ENCODE results near the gene GTF2IRD1. TPM values are rescaled to one million over a fixed set of nuclear protein-coding genes. Genes with fewer than 3 reads are reported as not detected.

GTF2IRD1 gene
- total RNA-seq, 3 donors from 2014 or later, result 1.6 to 2.6 (median 1.9) TPM

DNA sequence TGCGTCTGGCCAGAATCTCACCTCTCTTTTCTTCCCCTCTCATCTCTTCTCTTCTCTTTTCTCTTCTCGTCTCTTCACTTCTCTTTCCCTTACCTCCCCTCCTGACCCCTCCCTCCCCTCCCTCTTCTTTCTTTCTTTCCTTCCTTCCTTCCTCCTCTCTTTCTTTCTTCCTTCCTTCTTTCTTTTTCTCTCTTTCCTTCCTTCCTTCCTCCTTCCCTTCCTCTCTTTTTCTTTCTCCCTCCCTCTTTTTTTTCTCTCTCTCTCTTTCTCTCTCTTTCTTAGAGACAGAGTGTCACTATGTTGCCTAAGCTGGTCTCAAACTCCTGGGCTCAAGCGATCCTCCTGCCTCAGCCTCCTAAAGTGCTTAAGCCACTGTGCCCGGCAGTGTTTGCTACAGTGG, 4.6 kb upstream of the GTF2IRD1 start:
- no peak for DNase-seq
- H3K4me3 Mint-ChIP-seq, result no peak overlapping the region
- no peak for ATAC-seq
- H3K36me3 Mint-ChIP-seq (ENCODE audit: insufficient read depth), result no peaks in the 10 kb centered on the region
- H3K4me1 Mint-ChIP-seq (ENCODE audit: low read depth), result peaks cover 17% of the 10 kb centered on the region
- no peaks in the 10 kb centered on the region for H3K9me3 Mint-ChIP-seq
- H3K27me3 Mint-ChIP-seq (ENCODE audit: low read depth), result no peaks in the 10 kb centered on the region

DNA sequence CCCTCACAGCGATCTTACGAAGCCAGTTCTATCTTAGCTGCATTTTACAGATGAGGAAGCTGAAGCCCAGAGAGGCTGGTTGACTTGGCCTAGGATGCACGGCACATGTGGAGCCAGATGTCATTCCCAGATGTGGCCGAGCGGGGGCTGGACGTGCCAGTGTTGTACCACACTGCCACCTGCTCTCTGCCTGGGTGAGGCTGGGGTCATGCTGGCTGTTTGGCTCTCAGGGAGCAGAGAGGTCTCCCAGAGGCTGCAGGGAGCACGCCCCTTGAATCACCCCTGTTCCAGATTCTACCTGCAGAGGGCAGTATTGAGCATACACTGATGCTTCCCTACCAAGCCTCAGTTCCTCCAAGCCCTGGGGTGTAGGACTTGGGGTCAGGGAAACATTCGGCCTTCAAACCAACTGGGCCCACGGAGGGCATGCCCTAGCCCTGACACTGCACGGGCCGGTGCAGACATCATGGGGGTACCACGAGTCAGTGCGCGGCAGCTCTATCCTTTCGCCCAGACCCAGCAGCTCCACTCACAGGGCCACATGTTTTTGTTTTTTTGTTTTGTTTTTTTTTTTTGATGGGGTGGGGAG, 3.8 kb upstream of the GTF2IRD1 start:
- H3K4me3 Mint-ChIP-seq, result no peak overlapping the region
- no peaks in the 10 kb centered on the region for H3K27me3 Mint-ChIP-seq (ENCODE audit: low read depth)
- ATAC-seq (peak; percentile 10 to 22), DNase-seq (peak; percentile 73)
- peaks cover 17% of the 10 kb centered on the region for H3K4me1 Mint-ChIP-seq (ENCODE audit: low read depth)
- no peaks in the 10 kb centered on the region for H3K36me3 Mint-ChIP-seq (ENCODE audit: insufficient read depth)
- H3K9me3 Mint-ChIP-seq, result no peaks in the 10 kb centered on the region

DNA sequence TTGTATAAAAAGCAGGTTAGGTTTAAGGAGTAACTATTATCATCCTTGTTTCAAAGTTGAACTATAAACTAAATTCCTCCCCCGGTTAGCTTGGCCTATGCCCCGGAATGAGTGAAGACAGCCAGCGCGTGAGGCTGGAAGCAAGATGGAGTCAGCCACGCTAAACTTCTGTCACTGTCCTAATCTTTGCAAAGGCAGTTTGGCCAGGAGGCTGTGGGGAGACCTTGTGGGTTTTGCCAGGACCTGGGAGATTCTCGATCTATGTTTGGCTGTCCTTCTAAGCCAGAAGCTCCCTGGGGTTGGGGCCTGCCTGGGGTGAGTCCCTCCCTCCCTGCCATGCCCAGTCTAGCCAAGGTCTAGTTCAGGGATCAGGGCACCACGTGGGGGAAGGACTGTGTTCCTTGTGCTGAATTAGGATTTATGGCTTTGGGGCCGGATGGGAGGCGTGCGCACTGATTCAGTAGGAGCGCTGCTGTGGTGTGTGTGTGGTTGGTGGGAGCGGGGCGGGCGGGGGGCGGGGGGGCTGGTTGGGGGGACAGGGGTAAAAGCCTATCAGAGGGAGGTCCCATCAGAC, 871 bp upstream of the GTF2IRD1 start:
- ATAC-seq (peak; percentile 1 to 4), DNase-seq (no peak)
- Mint-ChIP-seq H3K27me3 (ENCODE audit: low read depth) (no peaks in the 10 kb centered on the region), H3K36me3 (ENCODE audit: insufficient read depth) (no peaks in the 10 kb centered on the region), H3K4me3 (peak overlapping the region; percentile 77), H3K4me1 (ENCODE audit: low read depth) (peaks cover 17% of the 10 kb centered on the region), H3K9me3 (no peaks in the 10 kb centered on the region)

DNA sequence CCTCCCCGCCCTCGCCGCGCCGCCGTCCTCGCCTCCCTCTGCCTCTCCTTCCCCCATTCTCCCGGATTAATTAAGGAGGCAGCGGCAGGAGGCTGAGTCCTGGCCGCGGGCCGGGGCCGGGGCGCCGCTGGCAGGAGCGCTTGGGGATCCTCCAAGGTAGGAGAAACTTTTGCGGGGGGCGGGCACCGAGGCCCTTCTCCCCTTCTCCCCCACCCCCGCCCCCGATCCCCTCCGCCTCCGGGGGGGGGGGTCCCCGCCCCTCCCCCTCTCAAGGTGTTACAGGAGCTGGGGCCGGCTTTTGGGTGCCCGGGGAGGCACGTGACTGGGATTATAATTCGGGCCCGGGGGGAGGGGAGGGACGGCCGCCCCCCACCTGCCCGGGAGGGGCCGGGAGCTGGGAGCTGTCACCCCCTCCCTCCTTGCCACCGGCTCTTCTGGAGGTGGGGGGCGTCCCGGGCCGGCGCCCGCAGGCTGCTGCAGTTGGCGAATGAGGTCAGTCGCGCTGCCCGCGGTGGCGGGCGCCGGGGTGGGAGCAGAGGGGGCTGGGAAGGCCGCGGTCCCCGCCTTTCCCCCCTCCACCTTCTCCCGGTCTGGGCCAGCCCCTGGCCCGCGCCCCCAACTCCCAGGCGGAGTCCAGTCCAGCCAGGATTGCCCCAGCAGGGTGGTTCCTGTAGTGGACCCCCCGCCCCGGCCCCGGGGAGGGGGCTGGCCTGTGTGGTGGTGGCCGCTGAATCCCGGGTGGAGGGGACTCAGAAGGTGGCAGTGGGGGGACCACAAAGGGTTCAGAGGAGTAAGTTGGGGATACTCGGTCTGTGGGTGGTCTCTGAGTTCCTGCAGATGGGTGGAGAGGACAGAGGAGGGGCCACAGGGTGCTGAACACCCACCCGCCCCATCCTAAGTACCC, 567 bp downstream of the GTF2IRD1 start:
- Mint-ChIP-seq H3K36me3 (ENCODE audit: insufficient read depth) (no peaks in the 10 kb centered on the region), H3K4me1 (ENCODE audit: low read depth) (peaks cover 17% of the 10 kb centered on the region), H3K4me3 (peak overlapping the region; percentile 26), H3K27me3 (ENCODE audit: low read depth) (no peaks in the 10 kb centered on the region), H3K9me3 (no peaks in the 10 kb centered on the region)
- ATAC-seq, result no peak
- no peak for DNase-seq

DNA sequence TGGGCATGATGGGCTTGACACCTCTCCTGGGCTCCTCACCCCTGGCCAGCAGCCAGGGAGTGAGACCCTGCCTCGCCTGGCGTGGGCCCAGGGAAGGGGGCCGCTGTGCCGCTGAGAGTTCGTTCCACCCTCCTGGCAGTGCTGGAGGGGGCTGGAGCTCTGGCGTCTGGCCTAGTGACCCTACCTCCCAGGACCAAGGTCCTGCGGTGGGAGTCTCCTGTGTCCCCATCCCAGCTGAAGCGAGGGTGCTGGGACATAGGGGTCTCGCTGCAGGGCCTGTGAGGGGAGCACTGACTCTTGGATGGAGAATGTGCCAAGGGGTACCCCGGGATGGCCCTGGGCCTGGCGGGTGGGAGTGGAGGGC, 1.2 kb downstream of the GTF2IRD1 start:
- H3K36me3 Mint-ChIP-seq (ENCODE audit: insufficient read depth), result no peaks in the 10 kb centered on the region
- H3K27me3 Mint-ChIP-seq (ENCODE audit: low read depth), result no peaks in the 10 kb centered on the region
- ATAC-seq, result no peak
- peaks cover 14% of the 10 kb centered on the region for H3K4me1 Mint-ChIP-seq (ENCODE audit: low read depth)
- no peak for DNase-seq
- H3K9me3 Mint-ChIP-seq, result no peaks in the 10 kb centered on the region
- peak overlapping the region; percentile 26 for H3K4me3 Mint-ChIP-seq

DNA sequence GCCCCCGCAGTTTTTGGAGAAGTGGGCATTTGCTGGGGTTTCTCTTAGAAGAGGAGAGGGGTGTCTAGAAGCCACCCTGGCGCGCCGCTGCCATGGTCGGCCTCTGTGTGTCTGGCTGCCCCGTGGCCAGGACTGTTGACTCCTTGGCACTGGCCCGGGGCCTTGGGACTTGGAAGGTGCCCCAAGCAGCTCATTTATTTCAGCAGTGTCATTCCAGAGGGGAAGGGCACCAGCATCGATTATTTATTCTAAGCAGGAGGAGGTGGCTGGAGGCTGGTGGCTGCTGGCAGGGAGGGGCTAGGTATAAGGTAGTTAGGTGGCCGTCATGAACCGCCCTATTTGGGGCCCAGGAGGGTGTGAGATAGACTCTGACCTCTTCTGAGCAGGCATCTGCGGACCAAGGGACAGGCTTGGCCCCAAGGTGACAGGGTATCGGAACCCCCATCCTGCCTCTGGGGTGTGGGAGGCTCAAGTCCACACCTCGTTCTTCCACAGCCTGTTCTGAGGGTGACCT, 1.6 kb downstream of the GTF2IRD1 start:
- Mint-ChIP-seq H3K4me3 (peak overlapping the region; percentile 37), H3K4me1 (ENCODE audit: low read depth) (peaks cover 13% of the 10 kb centered on the region), H3K36me3 (ENCODE audit: insufficient read depth) (no peaks in the 10 kb centered on the region), H3K9me3 (no peaks in the 10 kb centered on the region), H3K27me3 (ENCODE audit: low read depth) (no peaks in the 10 kb centered on the region)
- ATAC-seq (no peak), DNase-seq (no peak)

DNA sequence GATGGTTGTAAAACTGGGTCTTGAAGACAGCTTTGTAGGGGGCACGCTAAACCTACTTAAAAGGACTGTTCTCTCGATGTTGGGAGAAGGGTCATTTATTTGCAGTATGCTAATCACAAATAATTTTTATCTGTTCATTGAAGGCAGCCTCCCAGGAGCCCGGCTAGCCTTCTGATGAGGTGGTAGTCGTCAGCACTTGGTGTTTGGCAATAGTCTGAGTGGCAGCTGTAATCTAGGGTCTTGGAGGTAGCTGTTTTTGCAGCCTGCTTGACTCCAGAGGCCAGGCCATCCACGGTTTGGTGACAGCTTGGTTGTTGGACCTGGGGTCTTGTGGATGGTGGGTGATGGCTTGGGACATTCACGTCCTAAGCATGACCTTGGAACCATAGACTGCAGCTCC, 2.2 kb downstream of the GTF2IRD1 start:
- ATAC-seq (no peak), DNase-seq (no peak)
- H3K9me3 Mint-ChIP-seq, result no peaks in the 10 kb centered on the region
- peaks cover 13% of the 10 kb centered on the region for H3K4me1 Mint-ChIP-seq (ENCODE audit: low read depth)
- H3K36me3 Mint-ChIP-seq (ENCODE audit: insufficient read depth), result no peaks in the 10 kb centered on the region
- no peak overlapping the region for H3K4me3 Mint-ChIP-seq
- H3K27me3 Mint-ChIP-seq (ENCODE audit: low read depth), result no peaks in the 10 kb centered on the region

DNA sequence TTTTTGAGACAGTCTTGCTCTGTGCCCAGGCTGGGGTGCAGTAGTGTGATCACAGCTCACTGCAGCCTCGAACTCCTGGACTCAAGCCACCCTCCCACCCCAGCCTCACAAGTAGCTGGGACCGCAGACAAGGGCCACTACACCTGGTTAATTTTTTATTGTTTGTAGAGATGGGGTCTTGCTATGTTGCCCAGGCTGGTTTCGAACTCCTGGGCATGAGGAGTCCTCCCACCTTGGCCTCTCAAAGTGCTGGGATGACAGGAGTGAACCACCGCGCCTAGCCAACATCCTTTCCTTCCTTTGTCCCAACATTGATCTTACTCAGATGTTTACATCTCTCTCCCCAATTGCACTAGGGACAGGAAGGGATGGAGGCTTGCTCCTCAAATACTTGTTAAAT, 3.3 kb downstream of the GTF2IRD1 start:
- Mint-ChIP-seq H3K4me3 (no peak overlapping the region), H3K36me3 (ENCODE audit: insufficient read depth) (no peaks in the 10 kb centered on the region), H3K4me1 (ENCODE audit: low read depth) (peaks cover 10% of the 10 kb centered on the region), H3K27me3 (ENCODE audit: low read depth) (no peaks in the 10 kb centered on the region), H3K9me3 (no peaks in the 10 kb centered on the region)
- ATAC-seq (no peak), DNase-seq (no peak)

DNA sequence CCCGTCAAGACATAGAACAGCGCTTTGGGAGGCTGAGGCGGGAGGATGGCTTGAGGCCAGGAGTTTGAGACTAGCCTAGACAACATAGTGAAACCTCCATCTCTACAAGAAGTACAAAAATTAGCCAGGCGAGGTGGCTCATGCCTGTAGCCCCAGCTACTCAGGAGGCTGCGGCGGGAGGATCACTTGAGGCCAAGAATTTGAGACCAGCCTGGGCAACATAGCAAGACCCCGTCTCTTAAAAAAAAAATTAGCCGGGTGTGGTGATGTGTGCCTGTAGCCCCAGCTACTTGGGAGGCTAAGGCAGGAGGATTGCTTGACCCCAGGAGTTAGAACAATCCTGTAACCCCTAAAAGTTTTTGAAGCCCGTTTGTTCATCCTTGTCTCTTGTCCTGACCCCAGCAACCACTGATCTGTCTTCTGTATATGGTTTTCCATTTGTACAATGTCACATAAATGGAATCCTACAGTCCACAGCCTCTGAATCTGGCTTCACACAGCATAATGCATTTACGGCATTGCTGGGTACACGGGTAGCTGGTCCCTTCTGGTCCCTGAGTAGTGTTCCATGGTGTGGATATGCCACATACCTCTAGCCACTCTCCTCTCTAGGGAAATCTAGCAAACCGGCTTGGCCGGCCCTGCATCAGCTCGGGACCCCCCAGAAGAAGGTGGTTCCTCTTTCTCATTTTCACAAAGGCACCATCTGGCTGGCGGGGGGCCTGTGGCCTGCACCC, 8.4 kb downstream of the GTF2IRD1 start:
- Mint-ChIP-seq H3K36me3 (ENCODE audit: insufficient read depth) (no peaks in the 10 kb centered on the region), H3K9me3 (no peaks in the 10 kb centered on the region), H3K4me3 (no peak overlapping the region), H3K4me1 (ENCODE audit: low read depth) (peaks cover 6% of the 10 kb centered on the region), H3K27me3 (ENCODE audit: low read depth) (no peaks in the 10 kb centered on the region)
- ATAC-seq (no peak), DNase-seq (no peak)

DNA sequence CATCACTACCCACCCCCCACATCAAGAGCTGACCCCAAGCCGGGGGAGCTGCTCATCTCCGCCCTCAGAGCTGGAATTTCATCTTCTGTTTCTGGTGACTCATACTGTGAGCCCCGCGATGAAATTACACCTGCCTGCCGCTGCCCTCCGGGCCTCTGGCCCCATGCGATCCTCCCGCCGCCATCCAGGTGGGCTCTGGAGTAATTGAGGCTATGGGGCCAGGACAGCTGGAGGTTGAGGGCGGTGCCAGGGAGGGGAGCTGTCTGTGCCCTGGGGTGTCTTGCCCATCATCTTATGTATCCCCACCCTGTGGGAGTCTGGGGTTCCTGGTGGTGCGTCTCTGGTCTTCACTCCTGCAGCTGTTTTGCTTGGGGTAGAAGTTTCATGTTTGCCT, 9.0 kb downstream of the GTF2IRD1 start:
- ATAC-seq (no peak), DNase-seq (no peak)
- H3K9me3 Mint-ChIP-seq, result no peaks in the 10 kb centered on the region
- H3K27me3 Mint-ChIP-seq (ENCODE audit: low read depth), result no peaks in the 10 kb centered on the region
- peaks cover 6% of the 10 kb centered on the region for H3K4me1 Mint-ChIP-seq (ENCODE audit: low read depth)
- H3K4me3 Mint-ChIP-seq, result no peak overlapping the region
- H3K36me3 Mint-ChIP-seq (ENCODE audit: insufficient read depth), result no peaks in the 10 kb centered on the region

DNA sequence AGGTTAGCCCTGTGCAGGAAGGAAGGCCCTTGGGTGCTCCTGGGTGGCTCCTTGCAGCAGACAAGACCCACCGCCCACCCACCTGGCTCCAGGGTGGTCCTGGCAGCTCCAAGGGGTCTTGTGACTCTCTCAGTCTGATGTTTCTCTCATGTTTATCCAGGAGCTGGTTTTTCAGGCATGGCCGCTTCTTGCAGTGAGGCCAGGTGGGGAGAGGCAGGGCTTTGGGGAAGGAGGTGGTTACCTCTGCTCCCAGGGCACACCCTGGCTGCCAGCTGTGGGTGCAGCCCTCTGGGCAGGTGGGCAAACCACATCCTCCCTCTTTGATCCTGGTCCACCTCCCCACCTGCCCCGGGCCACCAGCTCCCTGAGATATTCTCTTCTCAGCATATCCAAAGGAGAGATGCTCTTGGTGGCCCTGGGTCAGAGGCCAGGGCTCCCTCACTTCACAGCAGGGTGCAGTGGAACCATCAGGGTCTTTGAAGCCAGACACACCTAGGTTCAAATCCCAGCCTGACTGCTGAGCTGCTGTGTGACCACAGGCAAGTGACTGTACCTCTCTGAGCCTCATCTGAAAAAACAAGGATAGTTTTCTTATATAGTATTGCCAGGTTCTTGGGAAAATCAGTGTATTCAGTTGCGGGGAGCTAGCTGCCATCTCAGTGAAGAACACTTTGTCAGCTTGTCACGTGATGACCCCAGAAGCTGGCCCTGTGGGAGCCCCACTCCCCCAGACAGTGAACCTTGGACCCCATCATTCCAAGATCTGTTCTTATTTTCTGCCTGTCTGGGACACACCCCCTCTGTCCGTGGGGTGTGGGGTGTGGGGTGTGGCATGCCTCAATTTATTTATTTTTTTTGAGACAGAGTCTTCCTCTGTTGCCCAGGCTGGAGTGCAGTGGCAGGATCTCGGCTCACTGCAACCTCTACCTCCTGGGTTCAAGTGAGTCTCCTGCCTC, 11.5 kb downstream of the GTF2IRD1 start:
- no peak for ATAC-seq
- Mint-ChIP-seq H3K9me3 (no peaks in the 10 kb centered on the region), H3K4me3 (no peak overlapping the region), H3K4me1 (ENCODE audit: low read depth) (peaks cover 6% of the 10 kb centered on the region), H3K36me3 (ENCODE audit: insufficient read depth) (no peaks in the 10 kb centered on the region), H3K27me3 (ENCODE audit: low read depth) (no peaks in the 10 kb centered on the region)
- DNase-seq, result no peak

DNA sequence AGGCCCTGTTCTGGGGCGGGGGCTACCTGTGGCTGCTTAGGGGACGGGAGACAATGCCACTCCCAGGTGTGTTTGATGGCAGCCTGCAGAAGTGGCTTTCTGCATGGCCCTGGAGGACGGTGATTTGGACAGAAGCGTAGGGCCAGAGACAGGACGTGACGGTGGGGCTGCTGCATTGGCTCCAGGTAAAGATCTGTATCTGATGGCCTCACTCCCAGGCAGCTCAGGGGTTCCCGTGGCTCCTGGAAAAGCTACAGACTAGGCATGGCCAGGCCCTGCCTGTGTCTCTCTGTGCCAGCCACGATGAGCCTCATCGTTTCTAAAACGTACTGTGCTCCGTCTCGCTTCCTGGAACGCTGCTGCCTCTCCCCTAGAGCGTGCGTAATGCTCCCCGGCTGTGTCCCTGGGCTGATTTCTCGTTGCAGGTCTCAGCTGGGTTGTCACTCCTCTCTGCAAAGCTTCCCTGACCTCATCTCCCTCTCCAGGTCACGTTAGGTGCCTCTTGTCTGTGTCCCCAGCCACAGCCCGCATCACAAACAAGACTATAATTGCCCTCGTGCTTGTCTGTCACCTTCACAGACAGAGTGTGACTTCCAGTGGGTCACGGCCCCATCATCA, 12.6 kb downstream of the GTF2IRD1 start:
- no peaks in the 10 kb centered on the region for H3K9me3 Mint-ChIP-seq
- H3K4me3 Mint-ChIP-seq, result no peak overlapping the region
- ATAC-seq (no peak), DNase-seq (no peak)
- H3K4me1 Mint-ChIP-seq (ENCODE audit: low read depth), result peaks cover 6% of the 10 kb centered on the region
- no peaks in the 10 kb centered on the region for H3K36me3 Mint-ChIP-seq (ENCODE audit: insufficient read depth)
- H3K27me3 Mint-ChIP-seq (ENCODE audit: low read depth), result no peaks in the 10 kb centered on the region

DNA sequence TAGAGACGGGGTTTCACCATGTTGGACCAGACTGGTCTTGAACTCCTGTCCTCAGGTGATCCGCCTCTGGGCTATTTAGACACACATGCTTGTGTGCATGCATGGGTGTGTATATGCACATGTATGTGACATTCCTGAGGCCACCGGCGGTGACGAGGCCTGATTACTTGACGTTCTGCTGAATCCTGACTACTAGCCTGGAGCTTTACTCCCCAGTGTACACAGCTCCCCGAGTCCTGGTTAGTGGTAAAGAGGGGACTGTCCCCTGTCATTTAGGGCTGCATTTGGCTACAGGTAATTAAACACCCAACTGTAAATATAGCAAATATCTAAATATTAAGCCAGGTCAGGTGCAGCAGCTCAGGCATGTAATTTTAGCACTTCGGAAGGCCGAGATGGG, 14.2 kb downstream of the GTF2IRD1 start:
- Mint-ChIP-seq H3K4me1 (ENCODE audit: low read depth) (peaks cover 6% of the 10 kb centered on the region), H3K4me3 (no peak overlapping the region)

More for the DNA sequence above, 14.2 kb downstream of the GTF2IRD1 start:
- no peak for ATAC-seq
- DNase-seq, result no peak
- H3K27me3 Mint-ChIP-seq (ENCODE audit: low read depth), result no peaks in the 10 kb centered on the region
- no peaks in the 10 kb centered on the region for H3K36me3 Mint-ChIP-seq (ENCODE audit: insufficient read depth)
- no peaks in the 10 kb centered on the region for H3K9me3 Mint-ChIP-seq
